HG02642 (cell line): ENCODE data around the gene MYLIP.
"Not testable (repeated sequence)": the region's sequence is repeated elsewhere in the genome, so short reads cannot be mapped to it uniquely, and the experiment has no call there.

Experiments
- ATAC-seq: cut with Tn5 transposase; IDR thresholded peaks from one replicate; pipeline ENCODE4 v1.9.1; 2021; ENCODE audit warnings: mild to moderate bottlenecking; ENCODE audit not compliant: unreplicated experiment, poor library complexity

MYLIP gene

GRCh38 chr6:16166871-16167608 is 38.2 kb downstream of the MYLIP start:
- ATAC-seq = no peak

- no peak for ATAC-seq
Measured at GRCh38 chr6:16168121-16168520, 39.2 kb downstream of the MYLIP start.

- no peak for ATAC-seq
Measured at GRCh38 chr6:16168858-16169257, 40.0 kb downstream of the MYLIP start.

- ATAC-seq = no peak
Measured at GRCh38 chr6:16171400-16171799, 42.5 kb downstream of the MYLIP start.

GRCh38 chr6:16173167-16173940 is 44.5 kb downstream of the MYLIP start:
- ATAC-seq = no peak

GRCh38 chr6:16174416-16175078 is 45.7 kb downstream of the MYLIP start:
- no peak for ATAC-seq

- not testable (repeated sequence) for ATAC-seq
Measured at GRCh38 chr6:16176600-16176999, 47.7 kb downstream of the MYLIP start.

- no peak for ATAC-seq
Measured at GRCh38 chr6:16177881-16178280, 49.0 kb downstream of the MYLIP start.

GRCh38 chr6:16178351-16178750 is 49.5 kb downstream of the MYLIP start:
- no peak for ATAC-seq

GRCh38 chr6:16179063-16179462 is 50.2 kb downstream of the MYLIP start:
- ATAC-seq = no peak

GRCh38 chr6:16179970-16180431 is 51.1 kb downstream of the MYLIP start:
- no peak for ATAC-seq

- ATAC-seq = no peak
Measured at GRCh38 chr6:16180696-16181438, 52.0 kb downstream of the MYLIP start.

GRCh38 chr6:16181439-16182297 is 52.8 kb downstream of the MYLIP start:
- ATAC-seq = no peak

GRCh38 chr6:16183187-16183664 is 54.3 kb downstream of the MYLIP start:
- no peak for ATAC-seq

GRCh38 chr6:16184129-16184528 is 55.2 kb downstream of the MYLIP start:
- ATAC-seq = no peak

GRCh38 chr6:16184551-16184950 is 55.7 kb downstream of the MYLIP start:
- no peak for ATAC-seq

- no peak for ATAC-seq
Measured at GRCh38 chr6:16187176-16187575, 58.3 kb downstream of the MYLIP start.

GRCh38 chr6:16190214-16190613 is 61.3 kb downstream of the MYLIP start:
- no peak for ATAC-seq

GRCh38 chr6:16196260-16196983 is 67.5 kb downstream of the MYLIP start:
- no peak for ATAC-seq
